GM21786 (cell line): Measurements from ENCODE around the gene STARD13.

Source experiments
- ATAC-seq: cut with Tn5 transposase; IDR thresholded peaks from one replicate; pipeline ENCODE4 v1.9.1; 2021; ENCODE audit not compliant: unreplicated experiment

Gene STARD13

GRCh38 chr13:33285420-33286124 is at the start of gene STARD13:
Gene STARD13, minus strand, starts transcription at chr13:33285755. Its CDS starts 117 bp downstream, at chr13:33285638.
- ATAC-seq, result peak; percentile 78

- ATAC-seq, result no peak
These were observed 49.3 kb upstream of the STARD13 start for GRCh38 chr13:33334831-33335230.

DNA sequence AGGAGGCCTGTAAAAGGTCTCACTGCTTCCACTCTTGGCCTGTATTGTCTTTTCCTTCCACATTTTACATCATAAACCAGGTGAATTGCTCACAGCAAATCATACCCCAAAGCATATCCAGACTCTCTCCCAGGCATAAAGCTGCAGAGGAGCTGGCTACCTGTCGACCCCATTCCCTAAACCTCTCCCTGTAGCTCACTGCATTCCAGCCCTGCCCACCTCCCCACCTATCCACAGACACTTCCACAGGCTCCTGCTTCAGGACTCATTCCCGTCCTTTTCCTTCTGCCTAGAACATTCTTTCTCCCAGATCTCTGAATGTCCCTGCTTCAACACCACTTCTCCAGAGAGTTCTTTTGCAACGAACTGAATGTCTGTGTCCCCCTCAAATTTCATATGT is 46.4 kb upstream of the STARD13 start:
- ATAC-seq, result no peak

GRCh38 chr13:33330483-33330882 is 44.9 kb upstream of the STARD13 start:
- no peak for ATAC-seq

- ATAC-seq, result no peak
These were observed 43.1 kb upstream of the STARD13 start for GRCh38 chr13:33328701-33329100.

DNA sequence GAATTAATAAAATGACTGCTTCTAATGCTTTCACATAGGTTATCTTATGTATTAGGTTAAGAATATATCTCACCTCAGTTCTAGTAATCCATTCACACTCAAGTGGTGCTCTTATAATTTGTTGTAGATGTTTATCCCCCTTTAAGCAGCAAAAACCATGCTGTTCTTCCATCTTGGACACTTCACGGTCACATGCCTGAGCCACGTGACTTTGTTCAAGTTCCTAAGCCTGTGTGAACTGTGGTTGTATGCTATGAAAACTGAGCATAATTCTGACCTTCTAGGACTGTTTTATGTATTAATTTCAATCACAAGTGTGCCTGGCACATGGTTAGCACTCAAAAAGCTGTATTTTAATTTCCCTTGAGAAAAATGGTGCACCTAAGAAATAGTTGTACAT is 41.2 kb upstream of the STARD13 start:
- ATAC-seq, result no peak

- no peak for ATAC-seq
These were observed 40.7 kb upstream of the STARD13 start for GRCh38 chr13:33326246-33326645.

DNA sequence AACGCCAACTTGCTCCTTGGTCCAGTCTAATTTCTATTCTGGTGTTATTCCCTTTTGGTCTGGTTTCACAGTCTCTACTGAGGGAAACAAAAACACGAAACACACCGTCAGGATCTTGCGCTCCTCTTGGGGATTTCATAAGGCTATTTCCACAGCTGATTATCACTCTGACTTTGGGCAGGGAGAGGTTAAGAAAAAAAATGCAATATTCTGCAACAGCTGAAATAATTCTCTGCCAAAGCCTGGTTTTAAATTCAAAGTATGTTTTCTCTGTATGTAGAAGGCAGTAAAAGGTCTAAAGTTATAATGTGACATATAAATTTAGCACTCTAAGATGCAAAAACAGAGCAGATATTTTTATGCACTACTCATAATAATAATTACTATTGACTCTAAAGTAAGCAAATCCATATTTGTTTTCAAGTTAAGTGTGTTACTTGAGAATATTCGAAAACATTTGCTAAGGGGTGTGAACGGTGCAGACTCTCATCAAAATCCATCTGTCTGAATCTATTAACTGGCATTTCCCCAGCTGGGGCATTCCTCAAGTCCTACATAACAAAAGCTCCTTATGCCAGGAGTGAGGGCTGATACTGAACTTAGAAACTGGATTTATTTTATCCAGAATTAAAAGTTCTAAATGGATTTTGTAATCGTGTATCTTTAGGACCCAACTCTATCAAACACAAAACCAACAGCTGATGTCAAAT is 38.4 kb upstream of the STARD13 start:
- no peak for ATAC-seq

GRCh38 chr13:33322965-33323668 is 37.6 kb upstream of the STARD13 start:
- ATAC-seq, result no peak

DNA sequence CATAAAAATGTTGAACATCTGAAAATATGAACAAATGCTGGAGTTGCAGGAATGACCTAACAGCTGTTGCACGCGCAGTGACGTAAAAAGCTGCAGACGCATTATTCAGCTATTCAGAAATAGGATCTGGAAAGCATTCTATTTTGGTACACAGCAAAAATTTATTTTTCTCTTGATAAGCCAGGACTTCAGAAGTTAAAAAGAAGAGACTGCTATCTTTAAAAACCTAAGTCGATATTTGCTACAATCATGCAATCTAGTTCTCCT is 36.9 kb upstream of the STARD13 start:
- no peak for ATAC-seq

DNA sequence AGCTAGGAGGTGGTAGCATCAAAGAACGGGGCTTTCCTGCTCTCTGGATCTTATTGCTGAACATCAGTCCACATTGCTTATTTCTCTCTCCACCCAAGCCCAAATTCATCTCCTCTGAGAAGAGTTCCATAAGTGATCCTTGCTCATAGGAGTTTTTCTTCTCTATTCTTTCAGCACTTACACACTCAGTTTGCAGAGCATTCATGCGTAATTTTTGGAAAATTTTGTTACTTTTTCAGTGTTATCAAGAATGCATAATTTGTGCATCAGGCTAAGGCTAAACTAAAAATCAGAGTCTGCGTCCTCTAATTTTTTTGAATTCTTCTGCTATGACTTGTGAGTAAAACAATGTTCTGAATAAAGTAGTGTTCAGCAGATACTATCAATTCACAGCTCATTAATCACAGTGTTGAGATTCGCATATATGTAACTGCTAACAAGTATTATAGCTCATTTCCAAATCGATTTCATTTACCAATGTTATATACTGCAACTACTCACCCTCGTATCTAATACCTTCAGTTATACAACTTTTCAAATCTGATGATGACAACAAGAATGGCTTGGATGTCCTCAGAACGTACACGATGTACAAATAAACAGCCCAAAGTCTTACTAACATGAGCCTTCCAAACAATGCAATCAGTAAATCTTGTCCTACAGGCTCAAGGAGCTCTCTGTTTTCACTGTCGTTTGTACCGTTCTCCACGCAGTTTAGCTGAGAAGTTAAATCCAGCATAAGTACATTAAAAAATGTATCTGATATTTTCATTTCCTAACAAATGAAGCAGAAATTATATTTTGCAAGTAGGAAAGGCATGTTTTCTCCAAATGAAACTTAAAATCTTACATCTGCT is 36.4 kb upstream of the STARD13 start:
- ATAC-seq, result no peak

DNA sequence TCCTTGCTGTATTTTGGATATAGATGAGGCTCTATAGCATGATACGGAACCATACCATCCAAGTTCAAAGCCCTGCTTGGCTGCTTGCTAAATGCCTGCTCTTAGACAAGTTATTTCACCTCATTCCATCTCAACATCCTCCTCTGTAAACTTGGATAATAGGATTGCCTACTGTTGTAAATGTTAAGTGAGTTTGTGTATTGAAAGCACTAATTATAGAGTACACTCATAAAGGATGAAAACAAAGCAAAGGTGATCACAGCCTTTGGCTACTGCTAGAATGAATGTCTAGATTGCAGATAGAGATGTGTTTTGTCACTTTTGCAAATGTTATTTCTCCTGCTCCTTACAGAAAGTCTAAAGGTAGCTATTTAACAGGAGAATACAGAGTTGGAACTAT is 34.3 kb upstream of the STARD13 start:
- no peak for ATAC-seq

- ATAC-seq, result no peak
These were observed 33.2 kb upstream of the STARD13 start for GRCh38 chr13:33318744-33319143.

DNA sequence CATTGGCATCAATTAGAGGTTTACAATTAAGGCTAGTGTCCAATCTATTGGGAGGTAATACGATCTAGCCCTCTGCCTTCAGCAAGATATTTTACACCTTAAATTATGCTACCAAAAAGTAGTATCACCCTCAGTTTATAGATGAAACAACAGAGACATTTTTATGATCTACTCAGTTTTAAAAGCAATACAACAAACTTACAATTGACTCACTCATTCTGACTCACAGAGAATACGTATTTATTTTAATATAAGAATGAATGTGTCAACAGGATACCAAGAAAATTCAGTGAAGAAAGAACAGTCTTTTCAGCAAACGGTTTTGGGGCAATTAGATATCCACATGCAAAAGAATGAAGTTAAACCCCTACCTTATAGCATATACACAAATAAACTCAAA is 32.5 kb upstream of the STARD13 start:
- no peak for ATAC-seq

- no peak for ATAC-seq
These were observed 31.3 kb upstream of the STARD13 start for GRCh38 chr13:33316890-33317289.

DNA sequence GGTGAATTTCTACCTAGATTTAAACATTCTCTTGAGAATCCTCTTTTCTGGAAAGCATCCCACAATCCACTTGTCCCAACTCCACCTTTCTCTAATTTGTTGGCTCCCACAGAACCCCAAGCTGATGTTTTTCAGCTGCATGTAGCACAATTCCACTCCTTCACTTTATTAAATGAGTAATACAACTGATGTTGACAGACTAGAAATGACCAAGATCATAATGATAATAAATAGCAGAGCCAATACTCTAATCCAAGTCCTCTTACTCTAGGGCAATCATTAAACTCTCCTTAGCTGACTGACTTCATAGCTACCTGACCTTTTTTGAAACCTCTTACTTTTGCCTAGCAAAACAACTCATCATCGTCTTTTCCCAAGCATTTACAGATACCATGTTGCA is 27.9 kb upstream of the STARD13 start:
- no peak for ATAC-seq

DNA sequence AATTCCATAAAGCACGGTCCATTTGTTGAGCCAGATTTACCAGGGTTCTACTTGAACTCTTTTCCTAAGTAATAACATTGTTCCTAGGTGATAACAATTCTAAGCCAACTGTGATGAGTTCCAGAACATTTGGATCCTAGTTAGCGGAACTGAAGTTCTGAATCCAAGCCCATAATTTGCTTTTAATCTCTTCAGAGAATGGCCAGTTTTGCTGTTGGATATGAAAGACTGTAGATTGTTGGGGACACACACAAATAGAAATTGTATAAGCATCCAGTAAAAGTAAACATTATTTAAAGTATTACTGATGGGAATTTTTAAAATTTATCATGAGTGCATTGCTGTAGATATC is 27.3 kb upstream of the STARD13 start:
- no peak for ATAC-seq

DNA sequence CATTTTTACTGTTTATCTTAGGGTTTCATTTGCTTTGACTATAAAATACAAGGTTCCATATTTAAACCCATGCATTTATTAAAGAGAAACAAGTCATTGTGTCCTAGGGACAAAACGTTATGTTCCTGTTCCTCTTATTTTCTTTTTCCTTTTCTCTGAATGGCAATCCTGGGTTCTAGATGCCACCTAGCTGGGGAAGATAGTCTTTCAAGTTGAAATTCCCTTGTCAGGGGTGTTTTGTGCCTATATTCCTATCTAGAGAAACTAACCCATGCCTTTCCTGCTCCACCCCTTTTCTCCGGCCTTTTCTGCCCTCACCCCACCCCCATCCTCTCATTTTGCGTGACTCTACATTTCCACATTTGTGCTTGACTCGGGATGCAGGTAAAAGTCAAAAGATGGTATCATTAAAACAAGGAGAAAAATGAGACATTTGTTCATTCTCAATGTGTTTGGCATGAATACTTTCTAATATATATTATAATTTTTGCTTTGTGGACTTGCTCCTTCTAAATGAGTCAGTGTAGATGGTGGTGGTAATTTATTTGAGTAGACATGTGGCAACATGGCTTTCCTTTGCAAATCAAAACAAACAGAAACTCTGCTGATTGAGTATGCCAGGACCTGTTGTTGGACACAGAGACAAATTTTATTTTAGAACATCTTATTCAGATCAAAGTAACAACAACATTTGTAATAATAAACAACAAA is 26.8 kb upstream of the STARD13 start:
- ATAC-seq, result no peak

DNA sequence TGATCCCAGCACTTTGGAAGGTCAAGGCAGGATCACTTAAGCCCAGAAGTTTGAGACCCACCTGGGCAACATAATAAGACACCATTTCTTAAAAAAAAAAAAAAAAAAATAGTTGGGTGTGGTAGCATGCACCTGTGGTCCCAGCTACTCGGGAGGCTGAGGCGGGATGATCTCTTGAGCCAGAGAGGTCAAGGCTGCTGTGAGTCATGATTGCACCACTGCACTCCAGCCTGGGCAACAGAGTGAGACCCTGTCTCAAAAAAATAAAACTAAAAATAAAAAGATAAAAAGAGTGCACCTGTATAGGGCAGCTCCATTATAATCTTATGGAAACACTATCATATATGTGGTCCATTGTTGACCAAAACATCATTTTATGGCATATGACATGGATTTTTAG is 25.5 kb upstream of the STARD13 start:
- no peak for ATAC-seq

DNA sequence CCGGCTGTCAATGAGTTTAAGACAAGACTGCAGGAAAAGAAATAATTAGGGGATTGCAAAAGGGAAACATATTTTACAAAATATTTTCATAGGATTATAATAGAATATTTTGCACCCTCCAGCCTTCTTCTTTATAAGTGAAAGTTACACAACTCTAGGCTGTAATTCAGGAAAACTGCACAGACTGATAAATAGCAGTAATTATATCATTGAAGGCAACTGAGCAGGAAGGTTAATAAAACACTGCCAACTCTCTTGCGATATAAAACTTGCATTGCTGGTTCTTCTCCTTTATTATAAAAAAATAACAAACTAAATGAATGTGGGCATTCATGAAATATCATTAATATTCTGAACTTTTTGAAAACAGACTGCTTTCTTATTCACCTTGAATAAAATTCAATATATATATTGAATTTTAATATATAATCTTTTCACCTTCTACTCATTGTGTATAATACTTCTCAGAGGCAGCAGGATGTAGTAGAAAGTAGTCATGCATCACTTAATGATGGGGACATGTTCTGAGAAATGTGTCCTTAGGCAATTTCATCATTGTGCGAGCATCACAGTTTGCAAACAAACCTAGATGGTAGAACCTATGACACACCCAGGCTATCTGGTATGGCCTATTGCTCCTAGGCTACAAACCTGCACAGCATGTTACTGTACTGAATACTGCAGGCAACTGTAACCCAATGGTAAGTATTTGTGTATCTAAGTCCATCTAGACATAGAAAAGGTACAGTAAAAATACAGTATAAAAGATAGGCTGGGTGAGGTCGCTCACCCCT is 24.9 kb upstream of the STARD13 start:
- ATAC-seq, result no peak
